SK-N-SH (cell line): ENCODE measurements around the gene HECTD4. TPM values are rescaled to one million over a fixed set of nuclear protein-coding genes. Genes with fewer than 3 reads are reported as not detected.

Source experiments
- CTCF ChIA-PET: fragments of 300-600, 350-600 bp; formaldehyde crosslinking; extraction: SDS; loops from one replicate; lab custom pipeline; 2021; lab: Yijun Ruan, JAX
- POLR2A ChIA-PET: fragments of 350-600 bp; sonication (Branson Sonifier 250); formaldehyde crosslinking; extraction: SDS; loops from one replicate; lab custom pipeline; 2020; ENCODE audit warnings: antibody characterized with exemption, inconsistent platforms; lab: Yijun Ruan, JAX
- DNase-seq: peaks from one replicate; pipeline ENCODE4 v3.0.0; 2012
- H2AFZ ChIP-seq: fragments of 200-600 bp; sonication (generic); 2 replicates; pipeline ENCODE4 v1.8.1; 2016; ENCODE audit warnings: antibody characterized with exemption, mild to moderate bottlenecking, low read depth
- H3F3A ChIP-seq: fragments of 200-600 bp; sonication (generic); replicated peaks from 2 replicates; pipeline ENCODE3; 2016; ENCODE audit warnings: antibody characterized with exemption, mild to moderate bottlenecking; ENCODE audit not compliant: insufficient read depth
- H3K27ac ChIP-seq, 2 experiments: fragments of 200-500 bp in 1 of 2; fragments of 200-600 bp in 1 of 2; sonication (Bioruptor generic) in 1 of 2; sonication (generic), shearing (Covaris generic) in 1 of 2; 2 replicates each; pipeline versions ENCODE4 v1.5.1 to v1.6.1; 2014 to 2016; ENCODE audit warnings: low read depth in 2 of 2, inconsistent platforms in 1 of 2, low read length in 1 of 2, mild to moderate bottlenecking in 1 of 2, mixed read lengths in 1 of 2
- H3K27me3 ChIP-seq: fragments of 200-600 bp; sonication (generic), shearing (Covaris generic); 2 replicates; pipeline ENCODE4 v1.6.1; 2016; ENCODE audit warnings: mixed run types; ENCODE audit not compliant: insufficient read depth
- H3K36me3 ChIP-seq, 2 experiments: fragments of 200-500 bp in 1 of 2; fragments of 200-600 bp in 1 of 2; sonication (Bioruptor generic) in 1 of 2; sonication (generic) in 1 of 2; replicated peaks in 1 of 2; 2 replicates each; pipeline versions ENCODE3 to v1.5.1; 2014 to 2016; ENCODE audit warnings: low read length in 1 of 2, mild to moderate bottlenecking in 1 of 2; ENCODE audit not compliant: insufficient read depth in 2 of 2, control insufficient read depth in 1 of 2
- H3K4me1 ChIP-seq, 2 experiments: fragments of 200-500 bp in 1 of 2; fragments of 200-600 bp in 1 of 2; sonication (Bioruptor generic) in 1 of 2; sonication (generic), shearing (Covaris generic) in 1 of 2; 2 replicates each; pipeline versions ENCODE4 v1.5.1 to v1.6.1; 2014 to 2016; ENCODE audit warnings: low read depth in 1 of 2, low read length in 1 of 2, mixed run types in 1 of 2; ENCODE audit not compliant: insufficient read depth in 2 of 2, control insufficient read depth in 1 of 2
- H3K4me2 ChIP-seq: fragments of 200-600 bp; sonication (generic), shearing (Covaris generic); 2 replicates; pipeline ENCODE4 v1.6.1; 2017; ENCODE audit warnings: mixed run types
- H3K4me3 ChIP-seq, 2 experiments: fragments of 200-500 bp in 1 of 2; fragments of 200-600 bp in 1 of 2; sonication (Bioruptor generic) in 1 of 2; sonication (generic), shearing (Covaris generic) in 1 of 2; 2 replicates each; pipeline versions ENCODE4 v1.5.1 to v1.8.1; 2014 to 2016; ENCODE audit warnings: low read depth in 2 of 2, inconsistent platforms in 1 of 2, low read length in 1 of 2, mild to moderate bottlenecking in 1 of 2, mixed read lengths in 1 of 2, moderate library complexity in 1 of 2
- H3K79me2 ChIP-seq: fragments of 200-600 bp; sonication (generic); 2 replicates; pipeline ENCODE4 v1.8.1; 2017; ENCODE audit warnings: mild to moderate bottlenecking; ENCODE audit not compliant: insufficient read depth
- H3K9ac ChIP-seq: fragments of 200-600 bp; sonication (generic); 2 replicates; pipeline ENCODE4 v1.6.1; 2017; ENCODE audit warnings: mixed run types
- H3K9me2 ChIP-seq: fragments of 200-600 bp; sonication (generic); 2 replicates; pipeline ENCODE4 v1.6.1; 2017; ENCODE audit warnings: mixed run types
- H3K9me3 ChIP-seq: fragments of 200-600 bp; sonication (generic); 2 replicates; pipeline ENCODE4 v1.6.1; 2017; ENCODE audit warnings: mixed run types, mild to moderate bottlenecking, moderate library complexity
- H4K20me1 ChIP-seq: fragments of 200-600 bp; sonication (generic); 2 replicates; pipeline ENCODE4 v1.6.1; 2017; ENCODE audit warnings: mild to moderate bottlenecking, mixed run types; ENCODE audit not compliant: insufficient read depth
- CHD2 ChIP-seq: fragments of 150-350 bp; IDR thresholded peaks from 2 replicates; pipeline ENCODE4 v1.6.1; 2018; ENCODE audit warnings: low read length; ENCODE audit not compliant: partially characterized antibody
- EP300 ChIP-seq, 2 experiments: IDR thresholded peaks; 2 replicates each; pipeline versions ENCODE4 v1.4.0 to v1.6.1; 2012; ENCODE audit warnings: borderline replicate concordance in 1 of 2, low read depth in 1 of 2, low read length in 1 of 2
- FOXJ3 ChIP-seq: sonication (generic); formaldehyde crosslinking; IDR thresholded peaks from 2 replicates; pipeline ENCODE4 v1.5.1; 2020; ENCODE audit warnings: mild to moderate bottlenecking, missing genetic modification reagents
- GABPA ChIP-seq: IDR thresholded peaks from 2 replicates; pipeline ENCODE4 v1.4.0; 2012; ENCODE audit warnings: low read depth, mild to moderate bottlenecking
- GATA2 ChIP-seq: sonication (generic); formaldehyde crosslinking; IDR thresholded peaks from 2 replicates; pipeline ENCODE4 v1.5.0; 2020; ENCODE audit warnings: mild to moderate bottlenecking, missing genetic modification reagents
- MAX ChIP-seq: IDR thresholded peaks from 2 replicates; pipeline ENCODE4 v1.4.0; 2012; ENCODE audit warnings: low read depth
- MEF2A ChIP-seq: IDR thresholded peaks from 2 replicates; pipeline ENCODE4 v1.4.0; 2012; ENCODE audit warnings: low read depth, borderline replicate concordance
- MXI1 ChIP-seq: IDR thresholded peaks from 2 replicates; pipeline ENCODE4 v1.6.1; 2012; ENCODE audit warnings: mild to moderate bottlenecking, low read depth, low read length, improper control_type of control experiment
- RCOR1 ChIP-seq: fragments of 150-350 bp; IDR thresholded peaks from 2 replicates; pipeline ENCODE4 v1.6.1; 2017; ENCODE audit warnings: antibody characterized with exemption, low read length
- RFX5 ChIP-seq: IDR thresholded peaks from 2 replicates; pipeline ENCODE4 v1.6.1; 2012; ENCODE audit warnings: mild to moderate bottlenecking, improper control_type of control experiment, low read length
- SIN3A ChIP-seq: IDR thresholded peaks from 2 replicates; pipeline ENCODE4 v1.6.1; 2012; ENCODE audit warnings: low read depth, mild to moderate bottlenecking, low read length, moderate library complexity, borderline replicate concordance
- SMC3 ChIP-seq: IDR thresholded peaks from 2 replicates; pipeline ENCODE4 v1.6.1; 2012; ENCODE audit warnings: low read depth, low read length, improper control_type of control experiment
- TEAD4 ChIP-seq: IDR thresholded peaks from 2 replicates; pipeline ENCODE4 v1.4.0; 2012; ENCODE audit warnings: mild to moderate bottlenecking, borderline replicate concordance; ENCODE audit not compliant: insufficient read depth
- USF2 ChIP-seq: fragments of 150-350 bp; IDR thresholded peaks from 2 replicates; pipeline ENCODE4 v1.6.1; 2017; ENCODE audit warnings: antibody characterized with exemption, low read length, low read depth, borderline replicate concordance
- WGBS: methylation state at CpG from one replicate; pipeline ENCODE4 v1.1.6; 2017; ENCODE audit warnings: low lambda C conversion rate; 5-methylcytosine and 5-hydroxymethylcytosine counted together
- polyA plus RNA-seq, 3 experiments: library from polyadenylated mRNA; depleted of rRNA; stranded (reverse); fragments of >200 nt; gene quantifications; 2 replicates each; pipeline ENCODE4 v1.2.3, GENCODE V29; 2012
- TF ChIP-seq, protein P1 (sequence below): IDR thresholded peaks from 2 replicates; pipeline ENCODE4; 2012
- TF ChIP-seq, protein P2 (sequence below): IDR thresholded peaks from 2 replicates; pipeline ENCODE4 v1.4.0; 2012; ENCODE audit warnings: low read depth, borderline replicate concordance
- TF ChIP-seq, protein P3 (sequence below): fragments of 200-600 bp; sonication (generic); IDR thresholded peaks from 2 replicates; pipeline ENCODE4 v1.6.1; 2017; ENCODE audit warnings: antibody characterized with exemption, mild to moderate bottlenecking, moderate library complexity
- TF ChIP-seq, protein P4 (sequence below): IDR thresholded peaks from 2 replicates; pipeline ENCODE4 v1.6.1; 2012; ENCODE audit warnings: mild to moderate bottlenecking, low read depth, low read length, moderate library complexity

The HECTD4 gene
- polyA plus RNA-seq, 1 of the 3 experiments (the other 2 are of a cell fraction) = 14.6 TPM

- DNase-seq = no peak
- POLR2A ChIA-PET = no interaction called here
- WGBS = 94% methylated on average over 5 of the region's 5 CpGs
These were observed 7.1 kb downstream of the HECTD4 start for GRCh38 chr12:112375105-112375504.

More at GRCh38 chr12:112375105-112375504, 7.1 kb downstream of the HECTD4 start:
- H3K9me2 ChIP-seq = no peaks in the 10 kb centered on the region
- peaks cover 96% of the 10 kb centered on the region for H3K79me2 ChIP-seq
- no peak overlapping the region for H3K4me2 ChIP-seq
- no peaks in the 10 kb centered on the region for H3K9me3 ChIP-seq
- peaks cover 6% of the 10 kb centered on the region for H3F3A ChIP-seq
- no peak overlapping the region for H2AFZ ChIP-seq
- peaks cover 31% of the 10 kb centered on the region for H4K20me1 ChIP-seq
- no peak overlapping the region for H3K27ac ChIP-seq
- no peak overlapping the region for H3K9ac ChIP-seq
- H3K4me1 ChIP-seq = no peaks in the 10 kb centered on the region
- CTCF ChIA-PET = interaction anchor here (1.6 kb wide), 1 partner anchor 12 kb away, joined by 10 read pairs; no protein-coding TSS in a partner anchor
- no peaks in the 10 kb centered on the region for H3K36me3 ChIP-seq
- H3K27me3 ChIP-seq = no peaks in the 10 kb centered on the region
- TF ChIP-seq EP300 (IDR thresholded peaks at IDR 0.05; ENCODE audit: borderline replicate concordance in 1 of 2, low read depth in 1 of 2, low read length in 1 of 2) (no peak), GATA2 (no peak), FOXJ3 (CRISPR knock-in tag) (no peak), SIN3A (no peak), MXI1 (no peak), USF2 (no peak), RCOR1 (no peak), RFX5 (no peak), SMC3 (no peak), GABPA (no peak), MAX (no peak), TEAD4 (no peak), CHD2 (no peak), MEF2A (no peak)
- TF ChIP-seq, protein P1, sequence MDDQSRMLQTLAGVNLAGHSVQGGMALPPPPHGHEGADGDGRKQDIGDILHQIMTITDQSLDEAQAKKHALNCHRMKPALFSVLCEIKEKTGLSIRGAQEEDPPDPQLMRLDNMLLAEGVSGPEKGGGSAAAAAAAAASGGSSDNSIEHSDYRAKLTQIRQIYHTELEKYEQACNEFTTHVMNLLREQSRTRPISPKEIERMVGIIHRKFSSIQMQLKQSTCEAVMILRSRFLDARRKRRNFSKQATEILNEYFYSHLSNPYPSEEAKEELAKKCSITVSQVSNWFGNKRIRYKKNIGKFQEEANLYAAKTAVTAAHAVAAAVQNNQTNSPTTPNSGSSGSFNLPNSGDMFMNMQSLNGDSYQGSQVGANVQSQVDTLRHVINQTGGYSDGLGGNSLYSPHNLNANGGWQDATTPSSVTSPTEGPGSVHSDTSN = no peak
- TF ChIP-seq, protein P2, sequence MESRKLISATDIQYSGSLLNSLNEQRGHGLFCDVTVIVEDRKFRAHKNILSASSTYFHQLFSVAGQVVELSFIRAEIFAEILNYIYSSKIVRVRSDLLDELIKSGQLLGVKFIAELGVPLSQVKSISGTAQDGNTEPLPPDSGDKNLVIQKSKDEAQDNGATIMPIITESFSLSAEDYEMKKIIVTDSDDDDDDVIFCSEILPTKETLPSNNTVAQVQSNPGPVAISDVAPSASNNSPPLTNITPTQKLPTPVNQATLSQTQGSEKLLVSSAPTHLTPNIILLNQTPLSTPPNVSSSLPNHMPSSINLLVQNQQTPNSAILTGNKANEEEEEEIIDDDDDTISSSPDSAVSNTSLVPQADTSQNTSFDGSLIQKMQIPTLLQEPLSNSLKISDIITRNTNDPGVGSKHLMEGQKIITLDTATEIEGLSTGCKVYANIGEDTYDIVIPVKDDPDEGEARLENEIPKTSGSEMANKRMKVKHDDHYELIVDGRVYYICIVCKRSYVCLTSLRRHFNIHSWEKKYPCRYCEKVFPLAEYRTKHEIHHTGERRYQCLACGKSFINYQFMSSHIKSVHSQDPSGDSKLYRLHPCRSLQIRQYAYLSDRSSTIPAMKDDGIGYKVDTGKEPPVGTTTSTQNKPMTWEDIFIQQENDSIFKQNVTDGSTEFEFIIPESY = no peak
- TF ChIP-seq, protein P3, sequence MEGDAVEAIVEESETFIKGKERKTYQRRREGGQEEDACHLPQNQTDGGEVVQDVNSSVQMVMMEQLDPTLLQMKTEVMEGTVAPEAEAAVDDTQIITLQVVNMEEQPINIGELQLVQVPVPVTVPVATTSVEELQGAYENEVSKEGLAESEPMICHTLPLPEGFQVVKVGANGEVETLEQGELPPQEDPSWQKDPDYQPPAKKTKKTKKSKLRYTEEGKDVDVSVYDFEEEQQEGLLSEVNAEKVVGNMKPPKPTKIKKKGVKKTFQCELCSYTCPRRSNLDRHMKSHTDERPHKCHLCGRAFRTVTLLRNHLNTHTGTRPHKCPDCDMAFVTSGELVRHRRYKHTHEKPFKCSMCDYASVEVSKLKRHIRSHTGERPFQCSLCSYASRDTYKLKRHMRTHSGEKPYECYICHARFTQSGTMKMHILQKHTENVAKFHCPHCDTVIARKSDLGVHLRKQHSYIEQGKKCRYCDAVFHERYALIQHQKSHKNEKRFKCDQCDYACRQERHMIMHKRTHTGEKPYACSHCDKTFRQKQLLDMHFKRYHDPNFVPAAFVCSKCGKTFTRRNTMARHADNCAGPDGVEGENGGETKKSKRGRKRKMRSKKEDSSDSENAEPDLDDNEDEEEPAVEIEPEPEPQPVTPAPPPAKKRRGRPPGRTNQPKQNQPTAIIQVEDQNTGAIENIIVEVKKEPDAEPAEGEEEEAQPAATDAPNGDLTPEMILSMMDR = no peak
- TF ChIP-seq, protein P4, sequence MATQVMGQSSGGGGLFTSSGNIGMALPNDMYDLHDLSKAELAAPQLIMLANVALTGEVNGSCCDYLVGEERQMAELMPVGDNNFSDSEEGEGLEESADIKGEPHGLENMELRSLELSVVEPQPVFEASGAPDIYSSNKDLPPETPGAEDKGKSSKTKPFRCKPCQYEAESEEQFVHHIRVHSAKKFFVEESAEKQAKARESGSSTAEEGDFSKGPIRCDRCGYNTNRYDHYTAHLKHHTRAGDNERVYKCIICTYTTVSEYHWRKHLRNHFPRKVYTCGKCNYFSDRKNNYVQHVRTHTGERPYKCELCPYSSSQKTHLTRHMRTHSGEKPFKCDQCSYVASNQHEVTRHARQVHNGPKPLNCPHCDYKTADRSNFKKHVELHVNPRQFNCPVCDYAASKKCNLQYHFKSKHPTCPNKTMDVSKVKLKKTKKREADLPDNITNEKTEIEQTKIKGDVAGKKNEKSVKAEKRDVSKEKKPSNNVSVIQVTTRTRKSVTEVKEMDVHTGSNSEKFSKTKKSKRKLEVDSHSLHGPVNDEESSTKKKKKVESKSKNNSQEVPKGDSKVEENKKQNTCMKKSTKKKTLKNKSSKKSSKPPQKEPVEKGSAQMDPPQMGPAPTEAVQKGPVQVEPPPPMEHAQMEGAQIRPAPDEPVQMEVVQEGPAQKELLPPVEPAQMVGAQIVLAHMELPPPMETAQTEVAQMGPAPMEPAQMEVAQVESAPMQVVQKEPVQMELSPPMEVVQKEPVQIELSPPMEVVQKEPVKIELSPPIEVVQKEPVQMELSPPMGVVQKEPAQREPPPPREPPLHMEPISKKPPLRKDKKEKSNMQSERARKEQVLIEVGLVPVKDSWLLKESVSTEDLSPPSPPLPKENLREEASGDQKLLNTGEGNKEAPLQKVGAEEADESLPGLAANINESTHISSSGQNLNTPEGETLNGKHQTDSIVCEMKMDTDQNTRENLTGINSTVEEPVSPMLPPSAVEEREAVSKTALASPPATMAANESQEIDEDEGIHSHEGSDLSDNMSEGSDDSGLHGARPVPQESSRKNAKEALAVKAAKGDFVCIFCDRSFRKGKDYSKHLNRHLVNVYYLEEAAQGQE = no peak
- H3K4me3 ChIP-seq = no peak overlapping the region
